Kasumi-1 (cell line): ENCODE measurements around the gene HBG2.

ENCODE experiments used
- DNase-seq, 2 experiments: peaks; one replicate each; lab custom pipeline; 2025; lab: John Stamatoyannopoulos, UW

Gene HBG2

GRCh38 chr11:5229356-5229755 lies 25.2 kb downstream of the HBG2 start:
- no peak for DNase-seq

GRCh38 chr11:5228124-5228523 lies 26.5 kb downstream of the HBG2 start:
- no peak for DNase-seq

- DNase-seq: no peak
These were observed 26.9 kb downstream of the HBG2 start for GRCh38 chr11:5227681-5228080.

- DNase-seq: peak in 1 of 2 experiments; percentile 56
These were observed 27.8 kb downstream of the HBG2 start, which contains the start of gene HBB for GRCh38 chr11:5226732-5227310. Gene HBB, minus strand, starts transcription at chr11:5227071. Its CDS starts 50 bp downstream, at chr11:5227021.

- no peak for DNase-seq
These were observed 29.1 kb downstream of the HBG2 start for GRCh38 chr11:5225480-5225871.

GRCh38 chr11:5224538-5225479 lies 29.8 kb downstream of the HBG2 start:
- DNase-seq: no peak

GRCh38 chr11:5223686-5224085 lies 30.9 kb downstream of the HBG2 start:
- DNase-seq: no peak

GRCh38 chr11:5223146-5223545 lies 31.4 kb downstream of the HBG2 start:
- DNase-seq: no peak

- no peak for DNase-seq
These were observed 44.1 kb downstream of the HBG2 start for GRCh38 chr11:5210376-5210885.

- DNase-seq: no peak
These were observed 49.8 kb downstream of the HBG2 start for GRCh38 chr11:5204787-5205186.

- DNase-seq: no peak
These were observed 51.2 kb downstream of the HBG2 start for GRCh38 chr11:5203366-5203765.
